ENCODE data around the gene SUMO3. TPM values are rescaled to one million over a fixed set of nuclear protein-coding genes. Genes with fewer than 3 reads are reported as not detected.

The SUMO3 gene
- total RNA-seq, 1 experiment from 2014 or later: 41.4 TPM

DNA sequence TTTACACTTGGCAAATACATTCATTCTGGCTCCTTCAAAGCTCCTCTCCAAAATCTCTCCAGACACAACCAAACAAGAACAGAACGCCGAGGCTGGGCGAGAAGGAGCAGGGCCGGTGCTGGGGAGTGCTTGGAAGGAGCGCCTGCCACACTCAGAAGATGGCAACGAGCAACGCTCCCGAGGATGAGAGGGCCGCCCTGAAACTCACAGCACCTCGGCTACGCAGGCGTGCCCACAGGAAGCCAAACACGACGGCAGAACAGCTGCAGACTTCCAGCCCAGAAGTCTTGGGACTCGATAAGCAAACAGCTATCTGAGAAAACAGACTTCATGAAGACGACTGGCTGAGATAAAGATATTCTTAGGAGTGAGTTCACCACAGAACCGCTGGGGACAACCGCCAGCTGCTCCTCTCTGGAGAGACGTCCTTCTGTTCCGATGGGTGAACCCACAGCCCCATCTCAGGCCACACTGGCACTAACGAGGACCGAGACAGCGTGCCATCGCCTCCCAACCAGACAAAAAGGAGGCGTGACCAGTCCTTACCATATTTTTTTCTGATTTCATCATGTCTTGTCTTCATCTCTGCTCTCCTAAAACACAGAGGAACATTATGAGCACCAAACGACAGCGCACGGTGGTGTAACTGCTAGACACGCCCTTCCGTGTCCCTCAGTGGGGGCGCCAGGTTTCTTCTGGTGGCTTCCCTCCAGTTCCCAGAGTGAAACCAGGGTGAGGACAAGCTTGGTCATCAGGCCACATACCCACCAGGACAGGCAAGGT lies 37.0 kb upstream of the SUMO3 start:
- no peak overlapping the region for H3K27ac ChIP-seq (ENCODE audit: low read length)
- in situ Hi-C loops (cut with HindIII; ENCODE audit: low pct_unique_long_range_greater_than_20kb, low sequenced_read_pairs) (no loop called here), intact Hi-C loops (cut with micrococcal nuclease; ENCODE audit: unreplicated experiment) (no loop called here)
- BruUV-seq (replicated peaks): no TSS peak
- no peak for DNase-seq (ENCODE audit: low read depth, low spot score)
- H3K36me3 ChIP-seq (ENCODE audit: control insufficient read depth, insufficient read depth, low read length): peaks cover 10% of the 10 kb centered on the region
- CTCF ChIA-PET: no interaction called here
- H3K9me3 ChIP-seq (ENCODE audit: control insufficient read depth, insufficient read depth, low read depth, low read length): no peaks in the 10 kb centered on the region
- no peak overlapping the region for H3K4me3 ChIP-seq (ENCODE audit: low read depth in 2 of 2, low read length in 2 of 2)
- no peak for ATAC-seq
- POLR2A ChIA-PET: interaction anchor here (0.6 kb wide), 1 partner anchor 38 kb away, joined by 3 read pairs; no protein-coding TSS in a partner anchor
- no peaks in the 10 kb centered on the region for H3K27me3 ChIP-seq (ENCODE audit: control insufficient read depth, insufficient read depth, low read length)
- H3K4me1 ChIP-seq (ENCODE audit: control insufficient read depth, insufficient read depth, low read length): peaks cover 3% of the 10 kb centered on the region
- TF ChIP-seq, protein P1, sequence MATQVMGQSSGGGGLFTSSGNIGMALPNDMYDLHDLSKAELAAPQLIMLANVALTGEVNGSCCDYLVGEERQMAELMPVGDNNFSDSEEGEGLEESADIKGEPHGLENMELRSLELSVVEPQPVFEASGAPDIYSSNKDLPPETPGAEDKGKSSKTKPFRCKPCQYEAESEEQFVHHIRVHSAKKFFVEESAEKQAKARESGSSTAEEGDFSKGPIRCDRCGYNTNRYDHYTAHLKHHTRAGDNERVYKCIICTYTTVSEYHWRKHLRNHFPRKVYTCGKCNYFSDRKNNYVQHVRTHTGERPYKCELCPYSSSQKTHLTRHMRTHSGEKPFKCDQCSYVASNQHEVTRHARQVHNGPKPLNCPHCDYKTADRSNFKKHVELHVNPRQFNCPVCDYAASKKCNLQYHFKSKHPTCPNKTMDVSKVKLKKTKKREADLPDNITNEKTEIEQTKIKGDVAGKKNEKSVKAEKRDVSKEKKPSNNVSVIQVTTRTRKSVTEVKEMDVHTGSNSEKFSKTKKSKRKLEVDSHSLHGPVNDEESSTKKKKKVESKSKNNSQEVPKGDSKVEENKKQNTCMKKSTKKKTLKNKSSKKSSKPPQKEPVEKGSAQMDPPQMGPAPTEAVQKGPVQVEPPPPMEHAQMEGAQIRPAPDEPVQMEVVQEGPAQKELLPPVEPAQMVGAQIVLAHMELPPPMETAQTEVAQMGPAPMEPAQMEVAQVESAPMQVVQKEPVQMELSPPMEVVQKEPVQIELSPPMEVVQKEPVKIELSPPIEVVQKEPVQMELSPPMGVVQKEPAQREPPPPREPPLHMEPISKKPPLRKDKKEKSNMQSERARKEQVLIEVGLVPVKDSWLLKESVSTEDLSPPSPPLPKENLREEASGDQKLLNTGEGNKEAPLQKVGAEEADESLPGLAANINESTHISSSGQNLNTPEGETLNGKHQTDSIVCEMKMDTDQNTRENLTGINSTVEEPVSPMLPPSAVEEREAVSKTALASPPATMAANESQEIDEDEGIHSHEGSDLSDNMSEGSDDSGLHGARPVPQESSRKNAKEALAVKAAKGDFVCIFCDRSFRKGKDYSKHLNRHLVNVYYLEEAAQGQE (IDR thresholded peaks at IDR 0.05; ENCODE audit: insufficient read depth in 1 of 2, low read depth in 2 of 2, low read length in 1 of 2): no peak

DNA sequence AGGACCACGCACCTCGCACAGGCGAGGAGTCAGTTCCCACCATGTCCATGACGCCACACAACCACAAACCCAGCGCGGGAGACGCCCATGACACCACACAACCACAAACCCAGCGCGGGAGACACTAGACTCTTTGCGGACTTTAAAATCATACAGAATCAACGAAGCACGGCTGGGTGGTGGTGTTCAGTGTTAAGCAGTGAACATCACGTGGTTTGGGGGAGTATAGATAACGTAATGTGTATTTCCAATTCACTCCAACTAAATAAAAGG lies 36.5 kb upstream of the SUMO3 start:
- no peak overlapping the region for H3K27ac ChIP-seq (ENCODE audit: low read length)
- DNase-seq (ENCODE audit: low read depth, low spot score) (no peak), ATAC-seq (no peak)
- CTCF ChIA-PET: no interaction called here
- no peaks in the 10 kb centered on the region for H3K27me3 ChIP-seq (ENCODE audit: control insufficient read depth, insufficient read depth, low read length)
- in situ Hi-C loops (cut with HindIII; ENCODE audit: low pct_unique_long_range_greater_than_20kb, low sequenced_read_pairs) (no loop called here), intact Hi-C loops (cut with micrococcal nuclease; ENCODE audit: unreplicated experiment) (no loop called here)
- POLR2A ChIA-PET: no interaction called here
- peaks cover 7% of the 10 kb centered on the region for H3K36me3 ChIP-seq (ENCODE audit: control insufficient read depth, insufficient read depth, low read length)
- no peaks in the 10 kb centered on the region for H3K9me3 ChIP-seq (ENCODE audit: control insufficient read depth, insufficient read depth, low read depth, low read length)
- peaks cover 3% of the 10 kb centered on the region for H3K4me1 ChIP-seq (ENCODE audit: control insufficient read depth, insufficient read depth, low read length)
- BruUV-seq (replicated peaks): no TSS peak
- no peak overlapping the region for H3K4me3 ChIP-seq (ENCODE audit: low read depth in 2 of 2, low read length in 2 of 2)
- TF ChIP-seq SIN3A (IDR thresholded peaks at IDR 0.05; ENCODE audit: borderline replicate concordance, insufficient read depth, low read depth, low read length): no peak
- no peak for TF ChIP-seq POLR2AphosphoS5 (IDR thresholded peaks at IDR 0.05; ENCODE audit: low read depth, low read length)
- TF ChIP-seq CTCF (IDR thresholded peaks at IDR 0.05): no peak
- TF ChIP-seq, protein P1 (IDR thresholded peaks at IDR 0.05; ENCODE audit: insufficient read depth in 1 of 2, low read depth in 2 of 2, low read length in 1 of 2): no peak
- TF ChIP-seq TCF7L2 (IDR thresholded peaks at IDR 0.05; ENCODE audit: low read depth, low read length): no peak

Measured in Panc1 (cell line).